D341Med (cell line): Measurements from ENCODE around the gene PSMB2.
"Not testable (repeated sequence)": the region's sequence is repeated elsewhere in the genome, so short reads cannot be mapped to it uniquely, and the experiment has no call there.

Source experiments
- DNase-seq: peaks from one replicate; pipeline ENCODE4 v3.0.0; 2012; ENCODE audit warnings: low spot score

Gene PSMB2

GRCh38 chr1:35592991-35593769 lies 48.1 kb downstream of the PSMB2 start:
- no peak for DNase-seq

DNA sequence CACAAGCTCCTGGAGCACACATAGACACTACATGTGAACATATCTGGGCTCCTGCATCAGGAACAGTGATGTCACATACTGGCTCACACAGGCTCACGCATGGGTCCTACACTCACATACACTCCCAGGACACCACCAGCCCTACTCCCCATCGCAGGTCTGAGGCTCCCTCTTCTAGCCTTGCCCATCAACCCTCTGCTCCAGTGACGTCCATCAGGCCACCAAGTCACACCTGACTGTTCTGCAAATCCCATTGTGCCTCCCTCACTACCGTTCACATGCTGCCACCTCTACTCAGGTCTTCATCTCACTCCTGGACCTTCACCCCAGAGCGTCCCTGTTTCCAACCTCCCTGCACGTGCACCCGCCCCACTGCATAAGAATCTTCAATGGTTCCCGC lies 50.1 kb downstream of the PSMB2 start:
- no peak for DNase-seq

DNA sequence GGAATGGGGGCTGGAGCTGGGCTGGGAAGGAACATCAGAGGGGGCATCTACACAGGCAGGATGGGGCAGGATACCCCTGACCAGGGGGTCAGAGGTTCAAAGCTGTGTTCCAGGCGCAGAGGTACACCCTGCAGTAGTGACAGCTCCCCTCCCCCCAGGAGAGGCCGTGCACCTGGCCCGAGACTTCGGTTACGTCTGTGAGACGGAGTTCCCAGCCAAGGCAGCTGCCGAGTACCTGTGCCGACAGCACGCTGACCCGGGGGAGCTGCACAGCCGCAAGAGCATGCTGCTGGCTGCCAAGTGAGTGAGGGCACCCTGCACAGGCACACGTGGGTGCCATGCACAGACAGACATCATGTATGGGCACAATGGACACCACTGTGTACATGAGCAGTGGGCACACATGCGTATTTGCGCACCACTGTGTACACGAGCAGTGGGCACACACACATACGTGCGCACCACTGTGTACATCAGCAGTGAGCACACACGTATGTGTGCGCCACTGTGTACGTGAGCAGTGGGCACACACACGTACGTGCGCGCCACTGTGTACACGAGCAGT lies 50.8 kb downstream of the PSMB2 start:
- no peak for DNase-seq

- DNase-seq: no peak
These were observed 51.6 kb downstream of the PSMB2 start for GRCh38 chr1:35589516-35590427.

- DNase-seq: no peak
These were observed 53.0 kb downstream of the PSMB2 start for GRCh38 chr1:35588197-35588910.

- peak; percentile 13 for DNase-seq
These were observed 53.6 kb downstream of the PSMB2 start for GRCh38 chr1:35587736-35588135.

DNA sequence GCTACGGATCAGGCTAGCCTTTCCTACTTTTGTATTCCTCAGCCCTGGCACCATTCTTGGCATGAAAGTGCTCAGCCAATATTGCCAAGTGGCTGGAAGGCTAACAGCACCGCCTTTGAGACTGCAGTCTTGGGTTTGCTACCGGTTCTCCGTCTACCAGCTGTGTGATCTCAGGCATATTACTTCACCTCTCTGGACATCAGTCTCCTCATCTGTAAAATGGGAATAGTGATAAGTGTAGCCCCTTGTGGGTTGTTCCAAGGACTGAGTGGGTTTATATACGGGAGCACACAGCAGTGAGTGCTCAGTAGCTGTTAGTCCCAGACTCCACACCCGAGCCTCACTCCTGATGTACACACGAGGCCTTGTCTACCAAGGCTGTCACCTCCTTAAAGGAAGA lies 54.5 kb downstream of the PSMB2 start:
- no peak for DNase-seq

DNA sequence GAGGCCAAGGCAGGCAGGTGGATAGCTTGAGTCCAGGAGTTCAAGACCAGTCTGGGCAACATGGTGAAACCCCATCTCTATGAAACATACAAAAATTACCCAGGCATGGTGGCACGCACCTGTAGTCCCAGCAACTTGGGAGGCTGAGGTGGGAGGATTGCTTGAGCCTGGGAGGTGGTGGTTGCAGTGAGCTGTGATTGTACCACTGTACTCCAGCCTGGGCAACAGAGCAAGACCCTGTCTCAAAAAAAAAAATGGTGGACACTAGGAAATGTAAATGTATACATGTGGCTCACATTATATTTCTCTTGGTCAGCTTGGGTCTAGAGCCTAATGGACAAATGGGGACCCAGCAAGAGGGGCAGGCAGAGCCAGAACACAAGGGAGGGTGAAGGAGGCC lies 55.5 kb downstream of the PSMB2 start:
- DNase-seq: not testable (repeated sequence)

DNA sequence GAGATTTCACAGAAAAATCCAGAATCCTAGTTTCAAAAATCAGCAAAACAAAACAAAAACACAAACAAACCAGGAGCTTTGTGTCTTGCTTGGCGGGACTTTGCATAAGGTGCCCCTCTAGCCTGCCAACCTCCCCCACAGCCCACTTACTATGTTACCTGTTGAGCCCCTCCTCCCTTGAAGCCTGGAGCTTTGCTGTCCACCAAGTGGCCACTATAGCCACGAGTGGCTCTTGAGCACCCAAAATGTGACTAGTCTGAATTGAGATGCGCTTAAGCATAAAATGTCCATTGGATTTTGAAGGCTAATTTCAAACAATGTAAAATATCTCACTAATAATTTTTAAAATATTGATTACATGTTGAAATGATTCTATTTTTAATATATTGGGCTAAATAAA lies 56.0 kb downstream of the PSMB2 start:
- DNase-seq: no peak

DNA sequence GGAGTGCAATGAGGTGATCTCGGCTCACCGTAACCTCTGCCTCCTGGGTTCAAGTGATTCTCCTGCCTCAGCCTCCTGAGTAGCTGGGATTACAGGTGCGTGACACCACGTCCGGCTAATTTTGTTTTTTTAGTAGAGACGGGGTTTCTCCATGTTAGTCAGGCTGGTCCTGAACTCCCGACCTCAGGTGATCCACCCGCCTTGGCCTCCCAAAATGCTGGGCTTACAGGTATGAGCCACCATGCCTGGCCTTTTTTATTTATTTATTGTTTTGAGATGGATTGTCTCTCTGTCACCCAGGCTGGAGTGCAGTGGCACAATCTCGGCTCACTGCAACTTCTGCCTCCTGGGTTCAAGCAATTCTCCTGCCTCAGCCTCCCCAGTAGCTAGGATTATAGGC lies 59.7 kb downstream of the PSMB2 start:
- DNase-seq: not testable (repeated sequence)

- no peak for DNase-seq
These were observed 60.4 kb downstream of the PSMB2 start for GRCh38 chr1:35580949-35581388.

- DNase-seq: no peak
These were observed 64.0 kb downstream of the PSMB2 start for GRCh38 chr1:35577071-35577998.

GRCh38 chr1:35576766-35577070 lies 64.6 kb downstream of the PSMB2 start:
- not testable (repeated sequence) for DNase-seq

DNA sequence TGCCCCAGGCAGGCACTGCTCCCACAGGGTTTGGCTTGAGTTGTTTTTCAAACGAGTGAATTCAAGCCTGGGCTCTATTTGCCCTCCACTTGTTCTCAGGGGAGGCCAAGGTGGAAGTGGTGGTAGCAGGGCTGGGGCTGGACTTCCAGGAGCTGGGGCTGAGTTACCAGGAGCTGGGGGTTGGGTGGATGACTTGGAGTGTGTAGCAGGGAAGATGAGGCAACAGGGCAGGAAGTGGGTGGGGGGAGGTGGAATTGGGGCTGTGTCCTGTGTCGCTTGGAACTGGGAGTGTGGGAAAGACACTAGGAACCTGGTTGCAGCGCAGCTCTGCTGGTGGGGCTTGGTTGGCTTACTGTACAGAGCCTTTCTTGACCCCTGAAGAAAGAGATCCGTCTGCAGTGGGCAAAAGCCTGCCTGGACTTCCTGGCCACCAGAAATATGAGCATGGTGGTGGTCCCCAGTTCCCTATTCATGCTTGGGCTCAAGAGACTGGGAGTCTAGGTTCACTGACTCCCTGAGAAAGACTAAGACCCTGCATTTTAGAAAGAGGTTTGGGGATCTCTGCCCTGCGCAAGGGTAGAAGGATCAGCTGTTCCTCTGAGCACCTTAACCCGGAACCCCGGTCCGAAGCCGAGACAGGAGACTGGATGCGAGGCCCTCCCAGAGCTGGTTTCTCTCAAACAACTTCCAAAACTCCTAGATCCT lies 65.1 kb downstream of the PSMB2 start:
- DNase-seq: no peak

GRCh38 chr1:35575416-35575958 lies 65.8 kb downstream of the PSMB2 start:
- no peak for DNase-seq

GRCh38 chr1:35574655-35575415 lies 66.5 kb downstream of the PSMB2 start:
- DNase-seq: no peak

DNA sequence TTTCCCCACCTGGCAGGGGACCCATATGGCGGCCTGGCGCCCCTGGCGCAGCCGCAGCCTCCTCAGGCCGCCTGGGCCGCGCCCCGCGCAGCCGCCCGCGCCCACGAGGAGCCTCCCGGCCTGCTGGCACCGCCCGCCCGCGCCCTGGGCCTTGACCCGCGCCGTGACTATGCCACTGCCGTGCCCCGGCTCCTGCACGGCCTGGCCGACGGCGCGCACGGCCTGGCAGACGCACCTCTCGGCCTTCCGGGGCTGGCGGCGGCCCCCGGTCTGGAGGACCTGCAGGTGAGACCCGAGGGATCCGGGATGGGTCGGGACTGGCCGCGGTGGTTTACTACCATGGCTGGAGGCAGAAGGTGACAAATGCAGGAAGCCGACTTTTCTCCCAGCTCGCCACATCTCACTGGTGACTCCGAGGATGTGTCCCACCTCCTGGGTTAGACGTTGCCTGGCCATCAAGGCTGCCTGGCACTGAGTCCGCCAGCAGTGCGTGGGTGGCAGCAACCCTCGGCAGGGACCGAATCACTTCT lies 67.1 kb downstream of the PSMB2 start:
- no peak for DNase-seq

DNA sequence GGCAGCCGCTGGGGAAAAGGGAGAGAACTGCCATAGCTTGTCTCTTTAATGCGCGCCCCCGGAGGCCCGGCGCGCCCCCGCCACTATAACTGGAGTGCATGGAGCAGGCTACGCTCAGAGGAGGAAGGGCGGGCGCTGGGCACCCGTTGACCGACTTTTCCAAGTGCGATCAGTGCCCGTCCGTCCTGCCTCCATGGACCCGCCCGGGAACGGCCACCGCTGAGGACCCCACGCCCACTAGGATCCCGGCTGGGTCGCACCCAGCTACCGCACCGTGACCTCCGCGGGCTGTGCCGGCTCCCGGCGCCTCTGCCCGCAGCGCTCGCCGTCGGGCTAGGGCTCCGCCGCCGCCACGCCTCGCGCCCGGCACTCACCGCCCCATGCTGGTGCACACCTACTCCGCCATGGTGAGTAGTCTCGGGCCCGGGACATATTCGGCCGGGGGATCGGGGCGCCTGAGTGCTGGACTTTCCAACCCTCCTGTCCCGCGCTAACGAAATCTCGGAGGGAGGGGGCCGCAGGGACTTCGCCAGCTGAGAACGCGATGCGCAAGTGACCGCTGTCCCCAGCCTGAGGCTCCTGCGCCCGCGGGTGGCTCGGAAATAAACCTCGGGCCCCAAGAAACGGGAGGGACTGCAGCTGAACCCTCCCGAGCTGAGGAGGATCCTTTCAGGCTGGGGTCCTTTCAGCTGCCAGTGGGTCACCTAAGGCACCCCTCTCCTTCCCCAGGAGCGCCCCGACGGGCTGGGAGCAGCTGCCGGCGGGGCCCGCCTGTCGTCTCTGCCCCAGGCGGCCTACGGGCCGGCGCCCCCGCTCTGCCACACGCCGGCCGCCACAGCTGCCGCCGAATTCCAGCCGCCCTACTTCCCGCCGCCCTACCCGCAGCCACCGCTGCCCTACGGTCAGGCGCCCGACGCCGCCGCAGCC lies 67.9 kb downstream of the PSMB2 start, which contains the start of gene TFAP2E:
TFAP2E (plus strand) TSS at position 117 of the 927 bp plus-strand sequence; CDS start at position 381, 264 bp downstream.
- peak; percentile 80 for DNase-seq
